Loucy (cell line): ENCODE data around the gene MCU.

Source experiments
- H2AFZ ChIP-seq: fragments of 200-600 bp; sonication (generic); 2 replicates; pipeline ENCODE4 v1.6.0; 2016; ENCODE audit warnings: antibody characterized with exemption, mild to moderate bottlenecking, low read length, moderate library complexity
- H3F3A ChIP-seq: fragments of 200-600 bp; 2 replicates; pipeline ENCODE4 v1.6.0; 2016; ENCODE audit warnings: antibody characterized with exemption, low read depth, mild to moderate bottlenecking
- H3K27me3 ChIP-seq: fragments of 200-600 bp; sonication (generic); 2 replicates; pipeline ENCODE4 v1.6.1; 2014; ENCODE audit warnings: low read length, mild to moderate bottlenecking; ENCODE audit not compliant: insufficient read depth, poor library complexity, severe bottlenecking
- H3K36me3 ChIP-seq: fragments of 200-600 bp; sonication (generic); 2 replicates; pipeline ENCODE4 v1.6.1; 2016; ENCODE audit warnings: low read length; ENCODE audit not compliant: insufficient read depth
- H3K4me1 ChIP-seq: fragments of 200-600 bp; sonication (generic); 2 replicates; pipeline ENCODE4 v1.5.1; 2014; ENCODE audit warnings: low read length, mild to moderate bottlenecking; ENCODE audit not compliant: insufficient read depth, poor library complexity, severe bottlenecking
- H3K4me2 ChIP-seq: fragments of 200-600 bp; sonication (generic); 2 replicates; pipeline ENCODE4 v1.6.0; 2014; ENCODE audit warnings: antibody characterized with exemption, low read length, low read depth, mild to moderate bottlenecking; ENCODE audit not compliant: poor library complexity, severe bottlenecking
- H3K4me3 ChIP-seq: fragments of 200-600 bp; sonication (generic); 2 replicates; pipeline ENCODE4 v1.5.1; 2014; ENCODE audit warnings: low read length, mild to moderate bottlenecking, mixed read lengths; ENCODE audit not compliant: poor library complexity, severe bottlenecking
- H3K79me2 ChIP-seq: fragments of 200-600 bp; sonication (generic); 2 replicates; pipeline ENCODE4 v1.6.1; 2014; ENCODE audit warnings: low read length; ENCODE audit not compliant: insufficient read depth
- H3K9ac ChIP-seq: fragments of 200-600 bp; sonication (generic); 2 replicates; pipeline ENCODE4 v1.6.0; 2014; ENCODE audit warnings: mild to moderate bottlenecking, low read depth, low read length, moderate library complexity; ENCODE audit not compliant: poor library complexity, severe bottlenecking
- H3K9me2 ChIP-seq: fragments of 200-600 bp; sonication (generic); replicated peaks from 2 replicates; pipeline ENCODE4 v1.6.1; 2016; ENCODE audit warnings: low read depth, low read length, mixed read lengths
- H3K9me3 ChIP-seq: fragments of 200-600 bp; sonication (generic); 2 replicates; pipeline ENCODE4 v1.6.1; 2014; ENCODE audit warnings: mild to moderate bottlenecking, antibody characterized with exemption, low read length, low read depth; ENCODE audit not compliant: insufficient read depth
- H4K20me1 ChIP-seq: fragments of 200-600 bp; sonication (generic); 2 replicates; pipeline ENCODE4 v1.6.0; 2014; ENCODE audit warnings: antibody characterized with exemption, low read length, mild to moderate bottlenecking; ENCODE audit not compliant: insufficient read depth, poor library complexity, severe bottlenecking
- CTCF ChIP-seq: fragments of 200-600 bp; sonication (generic); conservative IDR thresholded peaks from 2 replicates; pipeline ENCODE4 v1.5.1; 2014; ENCODE audit warnings: mild to moderate bottlenecking, antibody characterized with exemption, low read length
- EZH2phosphoT487 ChIP-seq: fragments of 200-600 bp; IDR thresholded peaks from 2 replicates; pipeline ENCODE4 v1.6.1; 2018; ENCODE audit warnings: antibody characterized with exemption, mild to moderate bottlenecking, moderate library complexity, borderline replicate concordance

The MCU gene

GRCh38 chr10:72888151-72888638 is 196.3 kb downstream of the MCU start:
- no peaks in the 10 kb centered on the region for H3K79me2 ChIP-seq
- H3K4me2 ChIP-seq, result no peak overlapping the region
- TF ChIP-seq EZH2phosphoT487 (no peak), CTCF (no peak)
- no peaks in the 10 kb centered on the region for H3K27me3 ChIP-seq
- H3K36me3 ChIP-seq, result peaks cover 5% of the 10 kb centered on the region; the same call in 1 of the 2 replicates
- H3K9me3 ChIP-seq, result no peaks in the 10 kb centered on the region
- no peak overlapping the region for H2AFZ ChIP-seq
- H3K4me1 ChIP-seq, result peaks cover 8% of the 10 kb centered on the region
- no peak overlapping the region for H3K9ac ChIP-seq
- no peaks in the 10 kb centered on the region for H3F3A ChIP-seq
- H3K4me3 ChIP-seq, result no peak overlapping the region
- no peaks in the 10 kb centered on the region for H4K20me1 ChIP-seq
- no peaks in the 10 kb centered on the region for H3K9me2 ChIP-seq

DNA sequence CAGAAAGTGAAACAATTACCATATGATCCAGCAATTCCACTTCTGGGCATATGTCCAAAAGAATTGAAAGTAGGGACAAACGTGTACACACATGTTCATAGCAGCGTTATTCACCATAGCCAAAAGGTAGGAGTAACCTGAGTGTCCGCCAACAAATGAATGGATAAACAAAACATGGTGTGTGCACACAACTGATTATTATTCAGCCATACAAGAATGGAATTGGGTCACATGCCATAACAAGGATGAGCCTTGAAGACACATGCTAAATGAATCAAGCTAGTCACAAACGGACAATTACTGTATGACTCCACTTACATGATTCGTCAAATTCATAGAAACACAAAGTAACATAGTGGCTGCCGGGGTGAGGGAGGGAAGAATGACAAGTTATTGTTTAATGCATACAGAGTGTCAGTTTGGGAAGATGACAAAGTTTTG is 197.5 kb downstream of the MCU start:
- no peaks in the 10 kb centered on the region for H3K27me3 ChIP-seq
- H3F3A ChIP-seq, result no peaks in the 10 kb centered on the region
- H3K9me2 ChIP-seq, result no peaks in the 10 kb centered on the region

GRCh38 chr10:72890086-72890485 is 198.1 kb downstream of the MCU start:
- H3F3A ChIP-seq, result no peaks in the 10 kb centered on the region
- TF ChIP-seq EZH2phosphoT487 (no peak), CTCF (no peak)
- no peaks in the 10 kb centered on the region for H3K79me2 ChIP-seq
- H3K9ac ChIP-seq, result no peak overlapping the region
- H3K36me3 ChIP-seq, result peaks cover 5% of the 10 kb centered on the region; the same call in 1 of the 2 replicates
- H3K4me2 ChIP-seq, result no peak overlapping the region
- no peaks in the 10 kb centered on the region for H3K9me3 ChIP-seq
- H2AFZ ChIP-seq, result no peak overlapping the region
- no peaks in the 10 kb centered on the region for H3K27me3 ChIP-seq
- peaks cover 8% of the 10 kb centered on the region for H3K4me1 ChIP-seq
- H3K4me3 ChIP-seq, result no peak overlapping the region
- H3K9me2 ChIP-seq, result no peaks in the 10 kb centered on the region
- no peaks in the 10 kb centered on the region for H4K20me1 ChIP-seq

More for the DNA sequence above, 197.5 kb downstream of the MCU start:
- Histone ChIP-seq H3K9me3 (no peaks in the 10 kb centered on the region), H3K36me3 (peaks cover 5% of the 10 kb centered on the region; the same call in 1 of the 2 replicates), H3K9ac (no peak overlapping the region), H3K4me3 (no peak overlapping the region), H3K79me2 (no peaks in the 10 kb centered on the region), H4K20me1 (no peaks in the 10 kb centered on the region), H3K4me2 (no peak overlapping the region), H3K4me1 (peaks cover 8% of the 10 kb centered on the region), H2AFZ (no peak overlapping the region)
- TF ChIP-seq CTCF, result no peak
